Heart left ventricle (tissue), 13 donors: ENCODE results near the gene SF3B5.

ENCODE experiments used
- CTCF ChIP-seq, 12 donors: fragments of 200-600 bp; sonication (generic) in 4 of 12; IDR thresholded peaks; one replicate each; pipeline versions ENCODE4 v1.5.0 to v1.8.0; 2018 to 2022; ENCODE audit warnings: antibody characterized with exemption in 12 of 12, mild to moderate bottlenecking in 5 of 12
- POLR2A ChIP-seq, 2 donors: fragments of 450-650 bp; IDR thresholded peaks; one replicate each; pipeline ENCODE4 v1.6.1; 2017; ENCODE audit warnings: antibody characterized with exemption in 2 of 2, mild to moderate bottlenecking in 2 of 2, moderate library complexity in 2 of 2
- donor health status: ischemic (EF 13 %, LVEDD 7.1; RV severe dilation, severe dysfunction).
- donor health status: DM: no; HTN: yes; CAD: no.
- donor health status: DM: no; HTN: no; CAD: no.
- donor health status: ischemic (EF 25% LVEDD 6.9; RV normal size, moderate dysfunction).
- donor health status: ischemic (EF 25% LVEDD 5.7; RV mildly dilated, moderate dysfunction).
- donor health status: ischemic (EF 35%, LVEDD 5.7; RV mildly dilated, moderate dysfunction).
- donor health status: nonischemic (EF 11% LVEDD 7.7; RV severe dilation, severe dysfunction).
- donor health status: DM: yes; HTN: yes; CAD: no.
- donor health status: PGD.
- donor health status: ischemic (EF 29% LVEDD 5.4; RV normal size, mild dysfunction).
- donor health status: nonischemic (EF 23%, LVEDD 6.1; RV moderate dilation, normal function).

DNA sequence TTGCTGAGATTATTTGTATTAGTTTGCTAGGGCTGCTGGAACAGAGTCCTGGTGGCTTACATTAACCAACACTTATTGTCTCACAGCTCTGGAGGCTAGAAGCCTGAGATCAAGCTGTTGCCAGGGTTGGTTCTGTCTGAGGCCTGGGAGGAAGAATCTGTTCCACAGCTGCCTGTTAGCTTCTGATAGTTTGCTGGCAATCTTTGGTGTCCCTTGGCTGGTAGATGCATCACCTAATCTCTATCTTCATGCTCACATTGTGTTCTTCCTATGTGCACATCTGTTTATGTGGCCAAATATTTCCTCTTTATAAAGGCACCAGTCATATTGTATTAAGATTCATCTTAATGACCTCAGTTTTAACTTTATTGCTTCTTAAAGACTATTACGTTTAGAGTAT lies 19.5 kb downstream of the SF3B5 start:
- TF ChIP-seq CTCF (IDR thresholded peaks at IDR 0.05) (no peak), POLR2A (IDR thresholded peaks at IDR 0.05) (no peak)
